ENCODE data around the gene MON1A.

DNA sequence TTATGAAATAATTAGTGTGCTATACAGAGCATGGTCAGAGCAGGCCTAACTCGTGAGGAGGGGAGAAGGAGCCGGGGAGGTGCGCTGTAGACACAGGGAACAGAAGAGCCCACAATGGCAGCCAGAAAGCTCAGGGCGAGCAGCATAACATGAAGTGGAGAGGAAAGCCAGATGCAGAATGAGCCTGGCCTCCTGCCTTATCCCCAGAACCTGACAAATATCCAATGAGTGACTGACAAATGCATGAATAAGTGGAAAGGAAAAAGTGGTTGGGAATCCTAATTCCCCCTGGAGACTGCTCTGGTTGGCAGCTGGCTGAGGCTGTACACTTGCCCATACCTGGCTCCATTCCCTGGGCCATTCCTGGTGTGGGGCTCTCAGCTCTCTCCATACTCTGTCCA is 16.7 kb downstream of the MON1A start:
- no peak for TF ChIP-seq POLR2AphosphoS5 (IDR thresholded peaks at IDR 0.05)
- TF ChIP-seq, protein P1, sequence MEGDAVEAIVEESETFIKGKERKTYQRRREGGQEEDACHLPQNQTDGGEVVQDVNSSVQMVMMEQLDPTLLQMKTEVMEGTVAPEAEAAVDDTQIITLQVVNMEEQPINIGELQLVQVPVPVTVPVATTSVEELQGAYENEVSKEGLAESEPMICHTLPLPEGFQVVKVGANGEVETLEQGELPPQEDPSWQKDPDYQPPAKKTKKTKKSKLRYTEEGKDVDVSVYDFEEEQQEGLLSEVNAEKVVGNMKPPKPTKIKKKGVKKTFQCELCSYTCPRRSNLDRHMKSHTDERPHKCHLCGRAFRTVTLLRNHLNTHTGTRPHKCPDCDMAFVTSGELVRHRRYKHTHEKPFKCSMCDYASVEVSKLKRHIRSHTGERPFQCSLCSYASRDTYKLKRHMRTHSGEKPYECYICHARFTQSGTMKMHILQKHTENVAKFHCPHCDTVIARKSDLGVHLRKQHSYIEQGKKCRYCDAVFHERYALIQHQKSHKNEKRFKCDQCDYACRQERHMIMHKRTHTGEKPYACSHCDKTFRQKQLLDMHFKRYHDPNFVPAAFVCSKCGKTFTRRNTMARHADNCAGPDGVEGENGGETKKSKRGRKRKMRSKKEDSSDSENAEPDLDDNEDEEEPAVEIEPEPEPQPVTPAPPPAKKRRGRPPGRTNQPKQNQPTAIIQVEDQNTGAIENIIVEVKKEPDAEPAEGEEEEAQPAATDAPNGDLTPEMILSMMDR (IDR thresholded peaks at IDR 0.05) = no peak
- no peak for TF ChIP-seq POLR2A (IDR thresholded peaks at IDR 0.05)
